AG04449 (cell line): ENCODE results near the gene ALK.

ENCODE experiments used
- CTCF ChIA-PET: fragments of 350-600 bp; formaldehyde crosslinking; extraction: SDS; loops from one replicate; lab custom pipeline; 2021; ENCODE audit warnings: antibody characterized with exemption; lab: Yijun Ruan, JAX
- POLR2A ChIA-PET: fragments of 400-600, 350-600 bp; formaldehyde crosslinking; extraction: SDS; loops from one replicate; lab custom pipeline; 2020; ENCODE audit warnings: antibody characterized with exemption, inconsistent platforms; lab: Yijun Ruan, JAX
- DNase-seq: peaks from one replicate; pipeline ENCODE4 v3.0.0-alpha.2; 2010; ENCODE audit warnings: low read depth, low spot score
- H3K4me3 ChIP-seq: 2 replicates; pipeline ENCODE4 v1.5.1; 2011; ENCODE audit warnings: low read depth, mild to moderate bottlenecking, control low read depth, low read length
- TF ChIP-seq, protein P1 (sequence below): IDR thresholded peaks from one replicate; pipeline ENCODE4 v1.5.1; 2011; ENCODE audit warnings: mild to moderate bottlenecking, moderate library complexity, low read length, control low read depth, inconsistent platforms; ENCODE audit not compliant: insufficient read depth; ENCODE audit errors: missing control alignments

ALK gene

DNA sequence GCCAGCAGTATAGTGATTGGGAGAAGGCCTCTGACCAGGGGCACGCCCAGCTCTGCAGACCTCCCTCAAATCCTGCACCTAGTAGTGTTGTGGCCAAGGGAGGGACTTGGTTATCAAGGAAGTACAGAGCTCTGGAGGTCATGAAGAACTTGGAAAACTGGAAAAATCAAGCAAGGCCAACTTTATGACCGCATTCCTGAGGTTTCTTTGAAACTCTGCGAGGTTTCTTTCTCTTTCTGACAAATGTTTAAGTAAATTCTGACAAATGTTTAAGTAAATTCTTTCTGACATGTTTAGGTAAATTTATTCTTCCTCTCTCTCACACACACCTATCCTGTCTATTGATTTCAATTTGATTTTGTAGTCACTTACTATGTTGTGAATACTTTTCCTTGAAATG is 775.2 kb downstream of the ALK start:
- ChIA-PET CTCF (interaction anchor here (0.6 kb wide), 1 partner anchor 16 kb away, joined by 3 read pairs; no protein-coding TSS in a partner anchor), POLR2A (no interaction called here)
- TF ChIP-seq, protein P1, sequence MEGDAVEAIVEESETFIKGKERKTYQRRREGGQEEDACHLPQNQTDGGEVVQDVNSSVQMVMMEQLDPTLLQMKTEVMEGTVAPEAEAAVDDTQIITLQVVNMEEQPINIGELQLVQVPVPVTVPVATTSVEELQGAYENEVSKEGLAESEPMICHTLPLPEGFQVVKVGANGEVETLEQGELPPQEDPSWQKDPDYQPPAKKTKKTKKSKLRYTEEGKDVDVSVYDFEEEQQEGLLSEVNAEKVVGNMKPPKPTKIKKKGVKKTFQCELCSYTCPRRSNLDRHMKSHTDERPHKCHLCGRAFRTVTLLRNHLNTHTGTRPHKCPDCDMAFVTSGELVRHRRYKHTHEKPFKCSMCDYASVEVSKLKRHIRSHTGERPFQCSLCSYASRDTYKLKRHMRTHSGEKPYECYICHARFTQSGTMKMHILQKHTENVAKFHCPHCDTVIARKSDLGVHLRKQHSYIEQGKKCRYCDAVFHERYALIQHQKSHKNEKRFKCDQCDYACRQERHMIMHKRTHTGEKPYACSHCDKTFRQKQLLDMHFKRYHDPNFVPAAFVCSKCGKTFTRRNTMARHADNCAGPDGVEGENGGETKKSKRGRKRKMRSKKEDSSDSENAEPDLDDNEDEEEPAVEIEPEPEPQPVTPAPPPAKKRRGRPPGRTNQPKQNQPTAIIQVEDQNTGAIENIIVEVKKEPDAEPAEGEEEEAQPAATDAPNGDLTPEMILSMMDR: no peak
- DNase-seq: no peak
- H3K4me3 ChIP-seq: no peak overlapping the region

DNA sequence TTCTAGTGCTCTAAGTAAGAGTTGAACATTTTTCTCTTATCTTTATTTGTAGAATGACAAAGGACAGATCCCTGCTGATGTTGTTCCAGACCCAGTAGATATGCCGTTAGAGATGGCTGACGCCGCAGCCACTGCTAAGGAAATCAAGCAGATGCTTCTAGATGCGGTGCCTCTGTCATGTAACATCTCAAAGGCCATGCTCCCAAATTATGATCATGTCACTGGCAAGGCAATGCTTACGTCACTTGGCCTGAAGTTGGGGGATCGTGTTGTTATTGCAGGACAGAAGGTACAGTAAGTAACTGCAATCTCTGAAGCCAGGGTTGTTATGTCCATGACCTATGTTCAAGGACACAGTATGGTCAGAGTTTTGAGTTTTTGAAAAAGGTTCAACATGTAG is 777.7 kb downstream of the ALK start:
- no peak overlapping the region for H3K4me3 ChIP-seq
- ChIA-PET POLR2A (no interaction called here), CTCF (no interaction called here)
- no peak for DNase-seq
- TF ChIP-seq, protein P1: no peak
